ENCODE measurements around the gene COX4I1. TPM values are rescaled to one million over a fixed set of nuclear protein-coding genes. Genes with fewer than 3 reads are reported as not detected.
"Not testable (repeated sequence)": the region's sequence is repeated elsewhere in the genome, so short reads cannot be mapped to it uniquely, and the experiment has no call there.

COX4I1 gene
- total RNA-seq, 4 donors from 2014 or later = 379 to 637 (median 462) TPM

DNA sequence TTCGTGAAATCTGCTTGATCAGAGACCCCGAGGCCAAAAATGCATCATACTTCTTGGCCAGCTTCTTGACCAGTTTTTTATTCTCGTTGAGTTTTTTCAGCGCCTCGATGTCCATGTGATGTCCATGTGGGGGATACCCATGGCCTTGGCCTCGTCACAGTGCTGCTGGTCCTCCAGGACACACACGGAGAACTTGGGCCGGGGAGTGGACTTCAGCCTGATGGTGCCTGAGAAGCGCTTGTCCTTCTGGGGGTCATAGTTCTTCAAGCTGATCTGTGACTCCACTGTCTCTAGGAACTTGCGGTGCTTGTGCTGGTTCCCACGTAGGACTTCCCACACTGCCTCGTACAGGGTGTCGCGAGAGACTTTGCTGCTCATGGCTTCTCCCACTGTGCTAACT lies 16.7 kb downstream of the COX4I1 start:
- ATAC-seq (ENCODE audit: low FRiP score) = no peak
- TF ChIP-seq, protein P1, sequence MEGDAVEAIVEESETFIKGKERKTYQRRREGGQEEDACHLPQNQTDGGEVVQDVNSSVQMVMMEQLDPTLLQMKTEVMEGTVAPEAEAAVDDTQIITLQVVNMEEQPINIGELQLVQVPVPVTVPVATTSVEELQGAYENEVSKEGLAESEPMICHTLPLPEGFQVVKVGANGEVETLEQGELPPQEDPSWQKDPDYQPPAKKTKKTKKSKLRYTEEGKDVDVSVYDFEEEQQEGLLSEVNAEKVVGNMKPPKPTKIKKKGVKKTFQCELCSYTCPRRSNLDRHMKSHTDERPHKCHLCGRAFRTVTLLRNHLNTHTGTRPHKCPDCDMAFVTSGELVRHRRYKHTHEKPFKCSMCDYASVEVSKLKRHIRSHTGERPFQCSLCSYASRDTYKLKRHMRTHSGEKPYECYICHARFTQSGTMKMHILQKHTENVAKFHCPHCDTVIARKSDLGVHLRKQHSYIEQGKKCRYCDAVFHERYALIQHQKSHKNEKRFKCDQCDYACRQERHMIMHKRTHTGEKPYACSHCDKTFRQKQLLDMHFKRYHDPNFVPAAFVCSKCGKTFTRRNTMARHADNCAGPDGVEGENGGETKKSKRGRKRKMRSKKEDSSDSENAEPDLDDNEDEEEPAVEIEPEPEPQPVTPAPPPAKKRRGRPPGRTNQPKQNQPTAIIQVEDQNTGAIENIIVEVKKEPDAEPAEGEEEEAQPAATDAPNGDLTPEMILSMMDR (IDR thresholded peaks at IDR 0.05) = no peak
- DNase-seq (ENCODE audit: low spot score) = no peak

DNA sequence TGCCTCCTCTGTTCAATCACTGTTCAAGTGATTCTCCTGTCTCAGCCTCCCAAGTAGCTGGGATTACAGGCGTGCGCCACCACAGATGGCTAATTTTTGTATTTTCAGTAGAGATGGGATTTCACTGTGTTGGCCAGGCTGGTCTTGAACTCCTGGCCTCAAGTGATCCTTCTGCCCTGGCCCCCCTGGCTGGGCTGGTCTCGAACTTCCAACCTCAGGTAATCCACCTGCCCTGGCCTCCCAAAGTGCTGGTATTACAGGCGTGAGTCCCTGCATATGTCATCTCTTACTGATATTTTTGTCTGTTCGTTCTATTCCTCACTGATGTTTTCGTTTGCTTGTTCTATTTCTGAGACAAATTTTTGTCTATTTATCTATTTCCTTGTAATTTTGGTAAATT lies 17.7 kb downstream of the COX4I1 start:
- ATAC-seq (ENCODE audit: low FRiP score); DNase-seq (ENCODE audit: low spot score): not testable (repeated sequence)

DNA sequence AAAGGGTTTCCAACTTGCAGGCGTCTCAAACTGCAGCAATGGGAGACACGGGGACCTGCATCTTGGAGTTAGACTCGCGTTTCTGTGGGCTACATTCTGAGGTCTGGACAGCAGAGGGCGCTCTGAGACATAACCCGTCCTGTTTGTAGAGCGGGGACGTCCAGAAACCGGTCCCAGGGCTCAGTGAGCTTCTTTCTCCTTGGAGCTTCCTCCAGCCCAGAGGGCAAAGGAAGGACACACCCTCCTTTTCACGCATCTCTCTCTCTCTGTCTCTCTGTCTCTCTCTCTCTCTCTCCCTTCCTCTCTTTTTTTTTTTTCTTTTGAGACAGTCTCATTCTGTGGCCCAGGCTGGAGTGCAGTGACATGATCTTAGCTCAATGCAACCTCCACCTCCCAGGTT lies 19.8 kb downstream of the COX4I1 start:
- DNase-seq (ENCODE audit: low spot score) (peak; percentile 90), ATAC-seq (ENCODE audit: low FRiP score) (no peak)
- TF ChIP-seq, protein P1 (IDR thresholded peaks at IDR 0.05) = no peak

DNA sequence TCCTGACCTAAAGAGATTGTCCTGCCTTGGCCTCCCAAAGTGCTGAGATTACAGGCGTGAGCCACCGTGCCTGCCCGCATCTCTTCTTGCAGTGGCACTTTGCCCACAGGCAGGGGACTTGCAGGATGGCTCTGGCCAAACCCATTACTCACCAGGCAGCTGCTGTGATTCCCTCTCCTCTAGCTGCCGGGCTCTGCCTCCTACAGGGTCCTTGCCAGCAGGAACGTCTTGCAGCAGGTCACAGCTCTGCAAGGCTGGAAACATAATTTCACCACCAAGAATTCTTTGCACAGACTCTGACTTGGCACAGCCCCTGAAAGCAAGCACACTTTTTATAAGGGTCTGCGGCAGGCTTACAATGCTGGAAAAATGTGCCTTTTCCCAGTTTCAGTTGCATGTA lies 20.3 kb downstream of the COX4I1 start:
- DNase-seq (ENCODE audit: low spot score) = no peak
- no peak for ATAC-seq (ENCODE audit: low FRiP score)
- TF ChIP-seq, protein P1 (IDR thresholded peaks at IDR 0.05) = no peak

DNA sequence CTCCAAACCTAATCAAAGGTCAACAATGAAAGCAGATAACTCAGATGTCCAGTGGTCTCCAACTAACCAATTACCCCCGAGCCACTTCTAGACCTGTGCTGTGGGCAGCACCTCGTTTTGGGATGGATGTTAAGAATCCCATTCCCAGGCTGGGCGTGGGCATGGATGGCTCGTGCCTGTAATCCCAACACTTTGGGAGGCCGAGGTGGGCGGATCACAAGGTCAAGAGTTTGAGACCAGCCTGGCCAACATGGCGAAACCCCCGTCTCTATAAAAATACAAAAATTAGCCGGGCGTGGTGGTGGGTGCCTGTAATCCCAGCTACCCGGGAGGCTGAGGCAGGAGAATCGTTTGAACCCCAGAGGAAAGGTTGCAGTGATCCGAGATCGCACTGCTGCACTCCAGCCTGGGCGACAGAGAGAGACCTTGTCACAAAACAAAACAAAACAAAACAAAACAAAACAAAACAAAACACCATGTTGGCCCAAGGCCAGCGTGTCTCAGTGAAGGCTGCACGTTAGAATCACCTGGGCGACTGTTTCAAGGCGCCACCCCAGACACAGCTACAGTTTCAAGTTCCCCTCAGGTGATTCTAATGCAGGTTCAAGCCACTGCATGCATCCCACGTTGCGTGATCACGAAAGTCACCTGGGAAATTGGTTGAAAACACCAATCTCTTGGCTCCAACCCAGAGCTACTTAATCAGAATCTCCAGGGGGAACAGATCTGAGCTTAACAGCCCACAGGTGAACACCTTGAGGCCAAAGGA lies 21.3 kb downstream of the COX4I1 start:
- no peak for ATAC-seq (ENCODE audit: low FRiP score)
- no peak for DNase-seq (ENCODE audit: low spot score)
- TF ChIP-seq, protein P1 (IDR thresholded peaks at IDR 0.05) = no peak

DNA sequence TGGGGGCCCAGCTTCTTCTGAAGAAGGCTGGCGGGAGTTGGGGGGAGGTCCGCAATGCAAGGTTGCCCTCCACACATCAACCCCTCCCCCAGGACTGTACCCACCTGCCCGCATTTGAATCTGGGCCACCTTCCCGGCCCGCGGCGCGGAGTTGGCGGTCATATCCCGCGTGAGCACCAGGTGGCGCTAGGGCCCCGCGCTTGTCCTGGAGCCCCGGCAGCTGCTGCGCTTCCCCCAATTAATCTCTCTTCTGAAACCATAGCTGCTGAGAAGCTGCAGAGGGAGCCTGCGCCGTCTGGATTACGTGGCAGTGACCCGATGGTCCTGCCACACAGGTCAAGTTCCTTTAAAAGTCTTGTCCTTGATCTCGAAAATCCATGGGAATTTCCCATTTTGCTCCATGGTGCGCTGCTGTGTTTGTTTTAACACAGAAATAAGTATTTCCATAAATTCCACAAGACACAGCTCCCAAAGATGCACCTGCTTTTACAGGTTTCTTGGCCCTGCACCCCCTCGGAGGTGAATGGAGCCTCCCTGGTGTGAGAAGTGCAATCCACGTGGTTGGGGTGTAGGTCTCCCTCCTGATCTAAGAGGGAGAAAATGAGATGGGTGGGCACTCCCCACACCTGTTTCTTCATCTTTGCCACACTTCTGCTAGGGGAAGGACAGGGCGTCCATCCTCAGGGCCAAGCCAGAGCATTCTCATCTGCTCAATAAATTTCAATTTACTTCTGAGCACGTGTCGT lies 22.1 kb downstream of the COX4I1 start:
- peak; percentile 48 for DNase-seq (ENCODE audit: low spot score)
- TF ChIP-seq, protein P1 (IDR thresholded peaks at IDR 0.05) = peak in 2 of 3 donors; percentile 76 to 86
- ATAC-seq (ENCODE audit: low FRiP score) = peak; percentile 81

DNA sequence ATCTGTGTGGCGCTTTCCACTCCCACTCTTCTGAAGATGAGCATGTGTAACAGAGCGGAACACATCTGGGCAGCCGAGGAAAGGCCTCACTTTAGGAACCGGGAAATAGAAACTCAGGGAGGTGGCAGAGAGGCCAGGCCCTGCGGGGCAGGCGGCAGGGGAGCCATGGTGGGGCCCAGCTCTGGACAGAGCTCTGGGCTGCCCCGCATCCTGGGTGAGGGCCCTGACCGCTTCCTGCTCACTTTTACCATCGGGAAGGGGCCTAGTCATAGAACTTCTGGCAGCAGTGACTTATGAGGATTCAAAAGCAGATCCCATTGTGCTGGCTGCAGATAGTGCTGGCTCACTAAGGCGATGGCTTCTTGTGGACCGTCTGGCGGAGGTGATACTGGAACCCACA lies 22.6 kb downstream of the COX4I1 start:
- TF ChIP-seq, protein P1 (IDR thresholded peaks at IDR 0.05) = no peak
- ATAC-seq (ENCODE audit: low FRiP score) = no peak
- DNase-seq (ENCODE audit: low spot score) = no peak

Measured in omental fat pad (tissue), 4 donors.